NCI-H748 (cell line): ENCODE data around the gene ANKRD65.
"Not testable (repeated sequence)": the region's sequence is repeated elsewhere in the genome, so short reads cannot be mapped to it uniquely, and the experiment has no call there.

Experiments
- DNase-seq: peaks from one replicate; lab custom pipeline; 2025; ENCODE audit not compliant: unreplicated experiment; lab: John Stamatoyannopoulos, UW

Gene ANKRD65

GRCh38 chr1:1430992-1431844, 10.1 kb upstream of the ANKRD65 start:
- DNase-seq, result no peak

GRCh38 chr1:1430114-1430982, 9.3 kb upstream of the ANKRD65 start:
- no peak for DNase-seq

GRCh38 chr1:1429671-1430073, 8.6 kb upstream of the ANKRD65 start:
- DNase-seq, result no peak

- DNase-seq, result not testable (repeated sequence)
Observed at GRCh38 chr1:1428967-1429366, 7.9 kb upstream of the ANKRD65 start.

GRCh38 chr1:1428174-1428573, 7.1 kb upstream of the ANKRD65 start:
- no peak for DNase-seq

GRCh38 chr1:1427820-1428148, 6.7 kb upstream of the ANKRD65 start:
- DNase-seq, result peak; percentile 26

GRCh38 chr1:1427106-1427819, 6.2 kb upstream of the ANKRD65 start:
- DNase-seq, result peak; percentile 26

- no peak for DNase-seq
Observed at GRCh38 chr1:1426496-1427105, 5.5 kb upstream of the ANKRD65 start.

- DNase-seq, result no peak
Observed at GRCh38 chr1:1425753-1426495, 4.8 kb upstream of the ANKRD65 start.

GRCh38 chr1:1425426-1425752, 4.3 kb upstream of the ANKRD65 start:
- no peak for DNase-seq

- no peak for DNase-seq
Observed at GRCh38 chr1:1424707-1425106, 3.6 kb upstream of the ANKRD65 start.

GRCh38 chr1:1423245-1423597, 2.1 kb upstream of the ANKRD65 start:
- DNase-seq, result no peak

- no peak for DNase-seq
Observed at GRCh38 chr1:1422465-1423244, 1.6 kb upstream of the ANKRD65 start.

- DNase-seq, result no peak
Observed at GRCh38 chr1:1421907-1422464, 910 bp upstream of the ANKRD65 start.

- DNase-seq, result no peak
Observed at GRCh38 chr1:1420654-1421141, 378 bp downstream of the ANKRD65 start.

GRCh38 chr1:1419813-1420653, 1.0 kb downstream of the ANKRD65 start:
- DNase-seq, result no peak

- DNase-seq, result no peak
Observed at GRCh38 chr1:1419363-1419812, 1.7 kb downstream of the ANKRD65 start.
